Heart right ventricle (tissue), 16 donors: ENCODE measurements around the gene GPAT3. TPM values are rescaled to one million over a fixed set of nuclear protein-coding genes. Genes with fewer than 3 reads are reported as not detected.
"Not testable (repeated sequence)": the region's sequence is repeated elsewhere in the genome, so short reads cannot be mapped to it uniquely, and the experiment has no call there.

Source experiments
- ATAC-seq, 8 donors: fragments of 200-7000 bp; cut with Tn5 transposase; one replicate each; pipeline ENCODE4 v1.9.1; 2020; ENCODE audit warnings: mild to moderate bottlenecking in 8 of 8, moderate library complexity in 8 of 8, moderate number of reproducible peaks in 1 of 8
- DNase-seq, 2 donors: peaks; one replicate each; pipeline ENCODE4 v3.0.0-alpha.2; 2020
- H3K27ac ChIP-seq, 10 donors: fragments of 200-600 bp; sonication (generic) in 2 of 10; one replicate each; pipeline versions ENCODE4 v1.5.0 to v1.8.0; 2020 to 2022; ENCODE audit warnings: mild to moderate bottlenecking in 3 of 10
- H3K27me3 ChIP-seq, 7 donors: fragments of 200-600 bp; one replicate each; pipeline ENCODE4 v1.8.0; 2021 to 2022; ENCODE audit warnings: mild to moderate bottlenecking in 2 of 7
- H3K36me3 ChIP-seq, 9 donors: fragments of 200-600 bp; sonication (generic) in 1 of 9; one replicate each; pipeline versions ENCODE4 v1.5.0 to v1.8.0; 2020 to 2022; ENCODE audit warnings: mild to moderate bottlenecking in 2 of 9
- H3K4me1 ChIP-seq, 9 donors: fragments of 200-600 bp; sonication (generic) in 1 of 9; one replicate each; pipeline versions ENCODE4 v1.5.0 to v1.8.0; 2020 to 2022; ENCODE audit warnings: mild to moderate bottlenecking in 4 of 9
- H3K4me3 ChIP-seq, 10 donors: fragments of 200-600 bp; sonication (generic) in 2 of 10; one replicate each; pipeline versions ENCODE4 v1.5.0 to v1.8.0; 2020 to 2022; ENCODE audit warnings: mild to moderate bottlenecking in 7 of 10, moderate library complexity in 2 of 10
- H3K9me3 ChIP-seq, 11 donors: fragments of 200-600 bp in 10 of 11; sonication (generic) in 2 of 11; one replicate each; pipeline versions ENCODE4 v1.5.0 to v1.8.0; 2013 to 2022; ENCODE audit warnings: mild to moderate bottlenecking in 2 of 11, control low read depth in 1 of 11, moderate library complexity in 1 of 11
- WGBS, 2 donors: extraction: QIAGEN DNeasy Blood & Tissue Kit; methylation state at CpG; one replicate each; pipeline ENCODE4 v1.1.7; 2013; ENCODE audit warnings: inconsistent platforms in 1 of 2; 5-methylcytosine and 5-hydroxymethylcytosine counted together
- intact Hi-C, 10 donors: fragments of 100-400 bp; cut with DNase I; formaldehyde crosslinking; loops; one replicate each; pipeline versions ENCODE4 v1.11.1 to v1.14.2; 2022
- polyA plus RNA-seq, 2 donors: library from polyadenylated mRNA; stranded (reverse); fragments of 200-250 nt; gene quantifications; one replicate each; pipeline ENCODE4 v1.2.3, GENCODE V29; 2013
- total RNA-seq, 10 donors: library from RNA; stranded (reverse); fragmentation: NEBNext Ultra II Directional in 3 of 10; extraction: Animal tissue kit (Norgen Biotek cat#: 25700) in 3 of 10; gene quantifications; one replicate each; pipeline versions ENCODE4 v1.2.1 to v1.2.4, GENCODE V29; 2021 to 2023
- TF ChIP-seq, protein P1 (sequence below), 9 donors: fragments of 200-600 bp; sonication (generic) in 2 of 9; IDR thresholded peaks; one replicate each; pipeline versions ENCODE4 v1.5.0 to v1.8.0; 2021 to 2022; ENCODE audit warnings: antibody characterized with exemption in 9 of 9, mild to moderate bottlenecking in 5 of 9, moderate library complexity in 1 of 9
- donor health status: Arrhythmogenic right ventricular cardiomyopathy.
- donor health status: ischemic (EF 13 %, LVEDD 7.1; RV severe dilation, severe dysfunction).
- donor health status: healthy with polysubstance abuse.
- donor health status: DM: no; HTN: yes; CAD: no.
- donor health status: DM: no; HTN: no; CAD: no.
- donor health status: ischemic (EF 25% LVEDD 6.9; RV normal size, moderate dysfunction).
- donor health status: ischemic (EF 25% LVEDD 5.7; RV mildly dilated, moderate dysfunction).
- donor health status: healthy.
- donor health status: DM: yes; HTN: yes; CAD: no.
- donor health status: Ischemic cardiomyopathy.
- donor health status: ischemic (EF 35%, LVEDD 5.7; RV mildly dilated, moderate dysfunction).
- donor health status: nonischemic (EF 11% LVEDD 7.7; RV severe dilation, severe dysfunction).
- donor health status: DM: yes; HTN: yes; CAD: no.
- donor health status: PGD.
- donor health status: ischemic (EF 29% LVEDD 5.4; RV normal size, mild dysfunction).
- donor health status: nonischemic (EF 23%, LVEDD 6.1; RV moderate dilation, normal function).

Gene GPAT3
- total and polyA plus RNA-seq, 12 donors: 22.2 to 82.6 (median 48.8) TPM

DNA sequence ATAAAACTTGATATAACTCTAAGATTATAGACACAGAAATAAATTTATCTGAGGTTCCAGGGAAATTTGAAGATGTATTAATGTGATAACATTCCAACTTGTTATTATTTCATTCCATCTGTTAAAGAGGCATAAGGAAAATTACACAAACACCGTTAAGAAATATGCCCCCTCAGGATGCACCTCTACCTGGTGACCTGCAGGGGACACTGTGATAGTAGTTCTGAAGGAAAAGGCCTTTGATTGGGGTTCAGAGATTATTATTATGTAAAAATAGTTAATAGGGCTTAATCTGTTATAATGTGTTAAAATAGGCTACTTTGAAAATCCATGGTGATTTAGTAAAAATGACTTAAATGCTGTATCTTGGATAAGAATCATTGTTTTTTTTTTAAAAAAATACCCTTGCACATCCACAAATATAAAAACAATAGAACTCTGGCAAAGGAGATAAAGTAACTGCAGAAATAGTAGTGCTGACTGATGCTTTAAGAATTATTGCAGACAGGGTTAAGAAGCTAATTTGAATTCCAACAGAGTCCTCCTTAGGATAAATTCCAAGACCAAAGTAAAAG is 44.9 kb upstream of the GPAT3 start:
- no peaks in the 10 kb centered on the region for H3K9me3 ChIP-seq
- intact Hi-C loops: no loop called here
- ATAC-seq (no peak), DNase-seq (no peak)
- no peak overlapping the region for H3K27ac ChIP-seq
- no peaks in the 10 kb centered on the region for H3K27me3 ChIP-seq
- H3K36me3 ChIP-seq: no peaks in the 10 kb centered on the region
- TF ChIP-seq, protein P1, sequence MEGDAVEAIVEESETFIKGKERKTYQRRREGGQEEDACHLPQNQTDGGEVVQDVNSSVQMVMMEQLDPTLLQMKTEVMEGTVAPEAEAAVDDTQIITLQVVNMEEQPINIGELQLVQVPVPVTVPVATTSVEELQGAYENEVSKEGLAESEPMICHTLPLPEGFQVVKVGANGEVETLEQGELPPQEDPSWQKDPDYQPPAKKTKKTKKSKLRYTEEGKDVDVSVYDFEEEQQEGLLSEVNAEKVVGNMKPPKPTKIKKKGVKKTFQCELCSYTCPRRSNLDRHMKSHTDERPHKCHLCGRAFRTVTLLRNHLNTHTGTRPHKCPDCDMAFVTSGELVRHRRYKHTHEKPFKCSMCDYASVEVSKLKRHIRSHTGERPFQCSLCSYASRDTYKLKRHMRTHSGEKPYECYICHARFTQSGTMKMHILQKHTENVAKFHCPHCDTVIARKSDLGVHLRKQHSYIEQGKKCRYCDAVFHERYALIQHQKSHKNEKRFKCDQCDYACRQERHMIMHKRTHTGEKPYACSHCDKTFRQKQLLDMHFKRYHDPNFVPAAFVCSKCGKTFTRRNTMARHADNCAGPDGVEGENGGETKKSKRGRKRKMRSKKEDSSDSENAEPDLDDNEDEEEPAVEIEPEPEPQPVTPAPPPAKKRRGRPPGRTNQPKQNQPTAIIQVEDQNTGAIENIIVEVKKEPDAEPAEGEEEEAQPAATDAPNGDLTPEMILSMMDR (IDR thresholded peaks at IDR 0.05): peak; percentile 15 to 73 (median 65)
- H3K4me3 ChIP-seq: no peak overlapping the region
- H3K4me1 ChIP-seq: peaks cover 0 to 1% (median 0%) of the 10 kb centered on the region in 9 donors
- 4 to 5% methylated on average over 1 of the region's 1 CpG for WGBS, 2 donors

DNA sequence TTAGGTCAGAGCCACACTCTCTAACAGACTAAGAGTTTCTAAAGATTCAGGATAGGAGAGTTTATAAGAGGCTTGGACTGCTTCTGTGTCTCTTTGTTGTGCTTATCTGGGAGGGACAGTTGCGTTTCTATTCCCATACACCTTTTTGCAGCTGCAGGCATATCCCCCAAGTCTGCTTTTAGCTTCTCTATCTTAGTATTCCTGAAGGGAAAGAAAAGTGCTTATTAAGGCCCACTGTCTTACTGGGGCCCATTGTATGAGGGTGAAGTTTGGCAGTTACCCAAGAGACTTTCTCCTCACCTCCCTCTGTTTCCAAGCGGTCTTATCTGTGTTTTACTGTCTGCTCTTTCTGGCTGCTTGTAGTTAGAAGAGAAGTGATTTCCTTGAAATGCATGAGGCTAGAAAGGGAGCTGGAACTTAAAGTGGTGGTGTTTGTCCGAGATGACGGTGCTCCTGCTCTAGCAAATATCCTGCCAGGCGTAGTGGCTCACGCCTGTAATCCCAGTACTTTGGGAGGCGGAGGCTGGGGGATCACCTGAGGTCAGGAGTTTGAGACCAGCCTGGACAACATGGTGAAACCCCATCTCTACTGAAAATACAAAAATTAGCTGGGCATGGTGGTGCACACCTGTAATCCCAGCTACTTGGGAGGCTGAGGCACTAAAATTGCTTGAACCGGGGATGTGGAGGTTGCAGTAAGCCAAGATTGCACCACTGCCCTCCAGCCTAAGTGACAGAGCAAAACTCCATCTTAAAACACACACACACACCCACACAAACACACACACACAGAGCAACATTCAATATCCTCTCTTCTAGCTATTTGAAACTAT is 39.6 kb upstream of the GPAT3 start:
- H3K27ac ChIP-seq, H3K4me1 ChIP-seq, ATAC-seq, H3K4me3 ChIP-seq, H3K27me3 ChIP-seq, DNase-seq, H3K9me3 ChIP-seq, H3K36me3 ChIP-seq, intact Hi-C loops: not testable (repeated sequence)
- 54 to 61% methylated on average over 8 of the region's 8 CpGs for WGBS, 2 donors

DNA sequence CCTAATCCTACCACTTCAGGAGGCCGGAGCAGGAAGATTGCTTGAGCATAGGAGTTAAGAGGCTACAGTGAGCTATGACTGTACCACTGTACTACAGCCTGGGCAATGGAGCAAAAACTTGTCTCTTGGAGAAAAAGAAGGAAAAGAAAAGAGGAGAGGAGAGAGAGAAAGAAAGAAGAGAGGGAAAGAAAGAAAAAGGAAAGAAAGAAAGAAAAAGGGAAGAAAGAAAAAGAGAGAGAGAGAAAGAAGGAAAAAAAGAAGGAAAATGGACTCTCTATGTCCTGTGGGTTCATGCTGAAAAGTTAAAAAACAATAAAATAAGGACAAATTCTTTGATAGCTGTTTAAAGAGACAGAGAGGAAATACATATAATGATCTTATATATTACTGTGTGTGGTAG is 37.7 kb upstream of the GPAT3 start:
- WGBS, 2 donors: 90 to 95% methylated on average over 1 of the region's 1 CpG
- Histone ChIP-seq H3K4me3 (no peak overlapping the region), H3K9me3 (no peaks in the 10 kb centered on the region), H3K27me3 (no peaks in the 10 kb centered on the region), H3K4me1 (no peaks in the 10 kb centered on the region), H3K36me3 (no peaks in the 10 kb centered on the region), H3K27ac (no peak overlapping the region)
- TF ChIP-seq, protein P1 (IDR thresholded peaks at IDR 0.05): no peak
- intact Hi-C loops: no loop called here
- ATAC-seq (no peak), DNase-seq (no peak)

DNA sequence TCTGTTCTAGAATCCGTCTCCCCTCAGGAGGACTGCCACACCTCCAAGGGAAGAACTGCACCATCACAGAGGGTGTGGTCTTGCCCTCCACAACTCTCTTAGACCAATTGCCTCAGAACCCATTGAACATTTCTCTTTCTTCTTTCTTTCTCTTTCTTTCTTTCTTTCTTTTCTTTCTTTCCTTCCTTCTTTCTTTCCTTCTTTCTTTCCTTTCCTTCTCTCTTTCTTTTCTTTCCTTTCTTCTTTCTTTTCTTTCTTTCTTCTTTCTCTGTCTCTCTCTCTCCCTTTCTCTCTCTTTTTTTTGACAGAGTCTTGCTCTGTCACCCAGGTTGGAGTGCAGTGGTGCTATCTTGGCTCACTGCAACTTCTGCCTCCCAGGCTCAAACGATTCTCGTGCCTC is 34.2 kb upstream of the GPAT3 start:
- H3K36me3 ChIP-seq, H3K4me3 ChIP-seq, H3K27ac ChIP-seq, H3K9me3 ChIP-seq, DNase-seq, H3K4me1 ChIP-seq, ATAC-seq, intact Hi-C loops, H3K27me3 ChIP-seq: not testable (repeated sequence)
- 89 to 93% methylated on average over 3 of the region's 3 CpGs for WGBS, 2 donors

GRCh38 chr4:83503974-83504373 is 31.9 kb upstream of the GPAT3 start:
- Histone ChIP-seq H3K27ac (no peak overlapping the region), H3K4me3 (no peak overlapping the region), H3K36me3 (no peaks in the 10 kb centered on the region), H3K4me1 (no peaks in the 10 kb centered on the region), H3K9me3 (no peaks in the 10 kb centered on the region), H3K27me3 (no peaks in the 10 kb centered on the region)
- no peak for DNase-seq
- ATAC-seq: no peak
- TF ChIP-seq, protein P1 (IDR thresholded peaks at IDR 0.05): no peak
- intact Hi-C loops: no loop called here
